HEK293 (cell line): ENCODE results near the gene CEBPE.

Source experiments
- ATF2 ChIP-seq: fragments of 450-650 bp; formaldehyde crosslinking; IDR thresholded peaks from 2 replicates; pipeline ENCODE4 v1.5.1; 2016; ENCODE audit warnings: missing biosample characterization, missing genetic modification characterization, low read depth
- CTCF ChIP-seq: fragments of 450-650 bp; formaldehyde crosslinking; IDR thresholded peaks from 2 replicates; pipeline ENCODE4 v1.5.1; 2016; ENCODE audit warnings: missing biosample characterization, missing genetic modification characterization
- MYNN ChIP-seq: fragments of 450-650 bp; formaldehyde crosslinking; IDR thresholded peaks from 2 replicates; pipeline ENCODE4 v1.5.1; 2016; ENCODE audit warnings: missing biosample characterization, missing genetic modification characterization, borderline replicate concordance
- PRDM1 ChIP-seq: fragments of 450-650 bp; formaldehyde crosslinking; IDR thresholded peaks from 2 replicates; pipeline ENCODE4; 2016; ENCODE audit warnings: missing biosample characterization, missing genetic modification characterization
- PRDM10 ChIP-seq: fragments of 450-650 bp; formaldehyde crosslinking; IDR thresholded peaks from 2 replicates; pipeline ENCODE4 v1.5.1; 2016; ENCODE audit warnings: missing biosample characterization, missing genetic modification characterization
- ZBTB21 ChIP-seq: fragments of 450-650 bp; formaldehyde crosslinking; IDR thresholded peaks from 2 replicates; pipeline ENCODE4 v1.5.1; 2017; ENCODE audit warnings: missing biosample characterization, missing genetic modification characterization
- ZBTB26 ChIP-seq: fragments of 450-650 bp; formaldehyde crosslinking; optimal IDR thresholded peaks from 2 replicates; pipeline ENCODE3; 2016; ENCODE audit warnings: missing biosample characterization, mild to moderate bottlenecking, missing genetic modification characterization
- ZNF350 ChIP-seq: fragments of 450-650 bp; formaldehyde crosslinking; IDR thresholded peaks from 2 replicates; pipeline ENCODE4 v1.5.0; 2017; ENCODE audit warnings: missing biosample characterization, mild to moderate bottlenecking, missing genetic modification characterization
- ZNF37A ChIP-seq: fragments of 450-650 bp; IDR thresholded peaks from 2 replicates; pipeline ENCODE4 v1.5.1; 2018; ENCODE audit warnings: missing biosample characterization, missing genetic modification characterization
- ZNF426 ChIP-seq: fragments of 450-650 bp; formaldehyde crosslinking; IDR thresholded peaks from 2 replicates; pipeline ENCODE4 v1.5.1; 2017; ENCODE audit warnings: missing biosample characterization, missing genetic modification characterization, mild to moderate bottlenecking, inconsistent platforms, moderate library complexity
- ZNF561 ChIP-seq: fragments of 450-650 bp; IDR thresholded peaks from 2 replicates; pipeline ENCODE4 v1.5.1; 2018; ENCODE audit warnings: missing biosample characterization, missing genetic modification characterization, borderline replicate concordance
- ZNF792 ChIP-seq: fragments of 450-650 bp; formaldehyde crosslinking; IDR thresholded peaks from 2 replicates; pipeline ENCODE4 v1.5.1; 2016; ENCODE audit warnings: missing biosample characterization, missing genetic modification characterization

- TF ChIP-seq CTCF (tag by site-specific recombination) (no peak), PRDM10 (no peak), ZNF561 (tag by site-specific recombination) (no peak), ZBTB26 (tag by site-specific recombination) (no peak), PRDM1 (no peak), ZNF426 (no peak), ZBTB21 (no peak), ZNF792 (tag by site-specific recombination) (no peak), ATF2 (no peak), MYNN (no peak), ZNF350 (tag by site-specific recombination) (no peak), ZNF37A (no peak)
Measured at GRCh38 chr14:23162005-23162404, 43.0 kb upstream of the CEBPE start.
